SK-N-SH treated with all-trans-retinoic acid at 6 μM for 48 hours (cell line): ENCODE results near the gene PIN1.

Source experiments
- ARNTL ChIP-seq: fragments of 450-650 bp; formaldehyde crosslinking; IDR thresholded peaks from 2 replicates; pipeline ENCODE4 v1.5.0; 2020; ENCODE audit warnings: low read depth, mild to moderate bottlenecking, moderate library complexity, borderline replicate concordance
- PATZ1 ChIP-seq: fragments of 250-450 bp; sonication (Bioruptor Pico); IDR thresholded peaks from 2 replicates; pipeline ENCODE4 v1.8.0; 2020; ENCODE audit warnings: mild to moderate bottlenecking, moderate library complexity, borderline replicate concordance
- RARB ChIP-seq: fragments of 250-450 bp; sonication (Bioruptor Pico); IDR thresholded peaks from 2 replicates; pipeline ENCODE4 v1.8.0; 2021; ENCODE audit warnings: mild to moderate bottlenecking, moderate library complexity
- TOX ChIP-seq: fragments of 250-450 bp; sonication (Bioruptor Pico); IDR thresholded peaks from 2 replicates; pipeline ENCODE4 v1.8.0; 2021; ENCODE audit warnings: mild to moderate bottlenecking, moderate library complexity, borderline replicate concordance
- ZC3H10 ChIP-seq: fragments of 250-450 bp; sonication (Bioruptor Pico); IDR thresholded peaks from 2 replicates; pipeline ENCODE4 v1.5.1; 2021; ENCODE audit warnings: mild to moderate bottlenecking, moderate library complexity

GRCh38 chr19:9818175-9818733 lies 16.9 kb upstream of the PIN1 start:
- TF ChIP-seq TOX (CRISPR knock-in tag) (no peak), RARB (CRISPR knock-in tag) (no peak), ZC3H10 (CRISPR knock-in tag) (no peak), ARNTL (CRISPR knock-in tag) (no peak), PATZ1 (CRISPR knock-in tag) (no peak)
